Natural killer cell (primary cell): ENCODE results near the gene APLP1. TPM values are rescaled to one million over a fixed set of nuclear protein-coding genes. Genes with fewer than 3 reads are reported as not detected.

Source experiments
- ATAC-seq, 3 donors: fragments of 150-1000 bp in 2 of 3; fragments of 200-7000 bp in 1 of 3; cut with Tn5 transposase; 1 replicate in 1 of 3; 2 replicates in 2 of 3; pipeline ENCODE4 v1.10.0; 2021; ENCODE audit warnings: mild to moderate bottlenecking in 2 of 3, moderate library complexity in 2 of 3
- DNase-seq, 2 donors: peaks; one replicate each; pipeline versions ENCODE4 v3.0.0 to v3.0.0-alpha.2; 2013 to 2021; ENCODE audit warnings: mixed read lengths in 1 of 2
- H3K27ac ChIP-seq: one replicate; pipeline ENCODE4 v1.5.1; 2013; ENCODE audit warnings: mild to moderate bottlenecking, low read length
- H3K27me3 ChIP-seq: one replicate; pipeline ENCODE4 v1.6.1; 2013; ENCODE audit warnings: low read length; ENCODE audit not compliant: control insufficient read depth, insufficient read depth
- H3K36me3 ChIP-seq: one replicate; pipeline ENCODE4 v1.6.1; 2013; ENCODE audit warnings: low read length; ENCODE audit not compliant: control insufficient read depth, insufficient read depth
- H3K4me1 ChIP-seq: one replicate; pipeline ENCODE4 v1.6.1; 2013; ENCODE audit warnings: low read length; ENCODE audit not compliant: control insufficient read depth, insufficient read depth
- H3K4me3 ChIP-seq: one replicate; pipeline ENCODE4 v1.5.1; 2013; ENCODE audit warnings: low read length
- H3K9me3 ChIP-seq: one replicate; pipeline ENCODE4 v1.6.1; 2013; ENCODE audit warnings: low read length; ENCODE audit not compliant: control insufficient read depth, insufficient read depth
- H3K27ac Mint-ChIP-seq, 2 donors: one replicate each; pipeline ENCODE4 v1.8.0; 2022; ENCODE audit warnings: mild to moderate bottlenecking in 2 of 2, mixed read lengths in 2 of 2, moderate library complexity in 1 of 2
- H3K27me3 Mint-ChIP-seq, 2 donors: one replicate each; pipeline ENCODE4 v1.8.0; 2022; ENCODE audit warnings: low read depth in 2 of 2, mixed read lengths in 2 of 2
- H3K36me3 Mint-ChIP-seq: one replicate; pipeline ENCODE4 v1.8.0; 2022; ENCODE audit warnings: mixed read lengths
- H3K4me1 Mint-ChIP-seq, 2 donors: one replicate each; pipeline ENCODE4 v1.8.0; 2022; ENCODE audit warnings: mixed read lengths in 2 of 2
- H3K4me3 Mint-ChIP-seq: one replicate; pipeline ENCODE4 v1.8.0; 2022; ENCODE audit warnings: mild to moderate bottlenecking, moderate library complexity, mixed read lengths
- H3K9me3 Mint-ChIP-seq, 2 donors: one replicate each; pipeline ENCODE4 v1.8.0; 2022; ENCODE audit warnings: mixed read lengths in 2 of 2
- WGBS: methylation state at CpG from one replicate; pipeline ENCODE4 v1.1.7; 2013; ENCODE audit warnings: missing lambda C conversion rate; ENCODE audit not compliant: insufficient coverage; 5-methylcytosine and 5-hydroxymethylcytosine counted together
- intact Hi-C: fragments of 100-400 bp; cut with micrococcal nuclease; formaldehyde crosslinking; loops from one replicate; pipeline ENCODE4 v1.14.2; 2022
- total RNA-seq, 4 donors: library from RNA; stranded (reverse); fragments of 120-200 nt in 1 of 4; gene quantifications; one replicate each; pipeline versions ENCODE4 v1.2.3 to v1.2.4, GENCODE V29; 2013 to 2022
- TF ChIP-seq, protein P1 (sequence below): fragments of 200-600 bp; IDR thresholded peaks from one replicate; pipeline ENCODE4 v1.8.0; 2022; ENCODE audit warnings: antibody characterized with exemption

APLP1 gene
- total RNA-seq, 3 donors from 2014 or later (not counting 1 experiment from before 2014, with no cell fraction given): not detected

DNA sequence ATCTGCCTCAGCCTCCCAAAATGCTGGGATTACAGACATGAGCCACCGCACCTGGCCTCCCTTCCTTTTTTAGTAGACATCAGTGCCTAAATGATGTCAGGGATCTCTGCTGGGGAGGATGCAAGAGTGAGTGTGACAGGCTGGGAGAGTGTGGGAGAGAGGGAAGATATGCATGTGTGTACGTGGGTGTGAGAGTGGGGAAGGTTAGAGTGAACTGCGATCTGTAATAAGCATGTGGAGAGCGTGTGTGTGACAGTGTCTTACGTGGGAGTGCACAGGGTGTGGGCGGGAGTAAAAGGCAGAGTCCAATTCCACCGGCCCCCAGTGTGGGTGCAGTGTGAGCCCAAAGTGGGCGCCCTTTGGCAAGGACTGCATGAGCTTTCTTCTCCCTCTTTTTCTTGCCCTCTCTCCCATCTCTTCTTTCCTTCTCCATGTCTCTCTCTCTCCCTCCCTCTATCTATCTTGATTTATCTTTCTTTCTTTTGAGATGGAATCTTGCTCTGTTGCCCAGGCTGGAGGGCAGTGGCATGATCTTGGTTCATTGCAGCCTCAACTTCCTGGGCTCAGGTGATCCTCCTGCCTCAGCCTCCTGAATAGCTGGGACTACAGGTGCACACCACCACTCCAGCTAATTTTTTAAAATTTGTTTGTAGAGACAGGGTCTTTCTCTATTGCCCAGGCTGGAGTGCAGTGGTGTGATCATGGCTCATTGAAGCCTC lies 15.2 kb upstream of the APLP1 start:
- DNase-seq: no peak
- H3K9me3 ChIP-seq: no peaks in the 10 kb centered on the region
- peaks cover 23% of the 10 kb centered on the region for H3K27me3 ChIP-seq
- Mint-ChIP-seq H3K9me3 (no peaks in the 10 kb centered on the region), H3K27ac (no peak overlapping the region), H3K36me3 (no peaks in the 10 kb centered on the region), H3K4me1 (peaks cover 0 to 9% of the 10 kb centered on the region in 2 donors), H3K4me3 (no peak overlapping the region), H3K27me3 (peaks cover 32 to 62% of the 10 kb centered on the region in 2 donors)
- no peak overlapping the region for H3K27ac ChIP-seq
- H3K4me1 ChIP-seq: peaks cover 16% of the 10 kb centered on the region
- ATAC-seq: no peak
- TF ChIP-seq, protein P1, sequence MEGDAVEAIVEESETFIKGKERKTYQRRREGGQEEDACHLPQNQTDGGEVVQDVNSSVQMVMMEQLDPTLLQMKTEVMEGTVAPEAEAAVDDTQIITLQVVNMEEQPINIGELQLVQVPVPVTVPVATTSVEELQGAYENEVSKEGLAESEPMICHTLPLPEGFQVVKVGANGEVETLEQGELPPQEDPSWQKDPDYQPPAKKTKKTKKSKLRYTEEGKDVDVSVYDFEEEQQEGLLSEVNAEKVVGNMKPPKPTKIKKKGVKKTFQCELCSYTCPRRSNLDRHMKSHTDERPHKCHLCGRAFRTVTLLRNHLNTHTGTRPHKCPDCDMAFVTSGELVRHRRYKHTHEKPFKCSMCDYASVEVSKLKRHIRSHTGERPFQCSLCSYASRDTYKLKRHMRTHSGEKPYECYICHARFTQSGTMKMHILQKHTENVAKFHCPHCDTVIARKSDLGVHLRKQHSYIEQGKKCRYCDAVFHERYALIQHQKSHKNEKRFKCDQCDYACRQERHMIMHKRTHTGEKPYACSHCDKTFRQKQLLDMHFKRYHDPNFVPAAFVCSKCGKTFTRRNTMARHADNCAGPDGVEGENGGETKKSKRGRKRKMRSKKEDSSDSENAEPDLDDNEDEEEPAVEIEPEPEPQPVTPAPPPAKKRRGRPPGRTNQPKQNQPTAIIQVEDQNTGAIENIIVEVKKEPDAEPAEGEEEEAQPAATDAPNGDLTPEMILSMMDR: no peak
- intact Hi-C loops: no loop called here
- H3K36me3 ChIP-seq: no peaks in the 10 kb centered on the region
- no peak overlapping the region for H3K4me3 ChIP-seq
- WGBS: 73% methylated on average over 8 of the region's 8 CpGs

DNA sequence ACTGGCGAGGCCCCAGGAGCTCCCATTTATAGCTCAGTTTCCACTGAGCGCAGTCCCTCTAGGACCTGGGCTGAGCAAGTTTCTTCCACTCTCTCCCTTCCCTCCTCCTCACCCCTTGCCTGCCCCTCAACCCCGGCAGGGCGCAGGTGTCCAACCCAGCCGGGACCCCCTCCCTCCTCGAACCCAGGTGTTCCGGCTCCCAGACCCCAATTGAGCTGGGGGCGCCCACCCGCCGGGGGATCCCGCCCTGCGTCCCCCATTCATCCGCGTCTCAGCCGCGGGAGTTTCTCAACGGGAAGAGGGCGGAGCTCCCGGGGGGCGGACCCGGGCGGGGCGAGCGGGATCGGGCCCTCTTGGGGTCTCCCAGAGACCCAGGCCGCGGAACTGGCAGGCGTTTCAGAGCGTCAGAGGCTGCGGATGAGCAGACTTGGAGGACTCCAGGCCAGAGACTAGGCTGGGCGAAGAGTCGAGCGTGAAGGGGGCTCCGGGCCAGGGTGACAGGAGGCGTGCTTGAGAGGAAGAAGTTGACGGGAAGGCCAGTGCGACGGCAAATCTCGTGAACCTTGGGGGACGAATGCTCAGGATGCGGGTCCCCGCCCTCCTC lies 11.7 kb upstream of the APLP1 start, which contains the start of gene KIRREL2:
Gene KIRREL2, plus strand, starts transcription at position 366 of the 604 bp plus-strand sequence. Its CDS starts 209 bp downstream, at position 575.
- no peaks in the 10 kb centered on the region for H3K9me3 Mint-ChIP-seq
- H3K4me1 Mint-ChIP-seq: peaks cover 0 to 15% of the 10 kb centered on the region in 2 donors
- H3K36me3 Mint-ChIP-seq: no peaks in the 10 kb centered on the region
- no peak within 1 kb of the TSS for H3K27ac Mint-ChIP-seq
- H3K27ac ChIP-seq: no peak within 1 kb of the TSS
- 1% methylated on average over 42 of the region's 42 CpGs for WGBS
- ATAC-seq (peak; percentile 22 to 59 (median 49)), DNase-seq (peak in 1 of 2 donors; percentile 39)
- peaks cover 38% of the 10 kb centered on the region for H3K27me3 ChIP-seq
- no peaks in the 10 kb centered on the region for H3K9me3 ChIP-seq
- H3K4me3 ChIP-seq: peak within 1 kb of the TSS; percentile 27
- peaks cover 20% of the 10 kb centered on the region for H3K4me1 ChIP-seq
- TF ChIP-seq, protein P1: no peak
- peak within 1 kb of the TSS; percentile 75 for H3K4me3 Mint-ChIP-seq
- H3K27me3 Mint-ChIP-seq: peaks cover 55 to 69% of the 10 kb centered on the region in 2 donors
- intact Hi-C loops: no loop called here
- no peaks in the 10 kb centered on the region for H3K36me3 ChIP-seq

DNA sequence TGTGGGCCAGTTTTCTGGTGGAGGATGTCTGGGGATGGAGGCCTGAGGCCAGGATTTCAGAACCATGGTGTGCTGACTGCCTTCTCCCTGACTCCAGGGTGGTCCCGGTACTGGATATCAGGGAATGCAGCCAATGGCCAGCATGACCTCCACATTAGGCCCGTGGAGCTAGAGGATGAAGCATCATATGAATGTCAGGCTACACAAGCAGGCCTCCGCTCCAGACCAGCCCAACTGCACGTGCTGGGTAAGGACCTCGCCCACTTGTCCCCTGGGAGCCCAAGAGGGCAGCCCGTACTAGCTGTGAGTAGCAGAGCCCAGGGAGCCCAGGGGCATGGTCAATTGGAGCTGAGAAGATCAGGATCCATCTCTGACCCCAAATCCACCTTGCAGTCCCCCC lies 10.1 kb upstream of the APLP1 start:
- Histone ChIP-seq H3K27ac (no peak overlapping the region), H3K36me3 (no peaks in the 10 kb centered on the region), H3K27me3 (peaks cover 38% of the 10 kb centered on the region), H3K9me3 (no peaks in the 10 kb centered on the region), H3K4me1 (peaks cover 20% of the 10 kb centered on the region), H3K4me3 (no peak overlapping the region)
- Mint-ChIP-seq H3K36me3 (no peaks in the 10 kb centered on the region), H3K4me3 (peak overlapping the region; percentile 28), H3K27ac (no peak overlapping the region), H3K27me3 (peaks cover 58 to 62% of the 10 kb centered on the region in 2 donors), H3K9me3 (no peaks in the 10 kb centered on the region), H3K4me1 (peaks cover 0 to 15% of the 10 kb centered on the region in 2 donors)
- TF ChIP-seq, protein P1: no peak
- intact Hi-C loops: no loop called here
- WGBS: 85% methylated on average over 6 of the region's 6 CpGs
- no peak for ATAC-seq
- no peak for DNase-seq
